GM12878 (cell line): ENCODE measurements around the gene RABL3. TPM values are rescaled to one million over a fixed set of nuclear protein-coding genes. Genes with fewer than 3 reads are reported as not detected.
"Not testable (repeated sequence)": the region's sequence is repeated elsewhere in the genome, so short reads cannot be mapped to it uniquely, and the experiment has no call there.

Experiments used
- ATAC-seq: fragments of 200-7000 bp; cut with Tn5 transposase; 3 replicates; pipeline ENCODE4 v1.9.1; 2020; ENCODE audit warnings: mild to moderate bottlenecking, moderate library complexity
- BruUV-seq: library from RNA; stranded (reverse); fragments of 400-500 nt; replicated peaks from 2 replicates; lab custom pipeline; 2021; lab: Mats Ljungman, UMichigan
- CTCF ChIA-PET: fragments of 300-600 bp; sonication (Branson Sonifier 250); formaldehyde crosslinking; extraction: SDS; loops from one replicate; lab custom pipeline; 2021; ENCODE audit warnings: inconsistent platforms; lab: Yijun Ruan, JAX
- POLR2A ChIA-PET: fragments of 350-600 bp; formaldehyde crosslinking; extraction: SDS; loops from one replicate; lab custom pipeline; 2021; ENCODE audit warnings: inconsistent platforms; lab: Charles Lee
- RAD21 ChIA-PET: fragments of 300-600 bp; sonication (Branson Sonifier 250); formaldehyde crosslinking; loops from one replicate; lab custom pipeline; 2023; ENCODE audit warnings: antibody characterized with exemption; ENCODE audit not compliant: unreplicated experiment; lab: Charles Lee
- SMC1A ChIA-PET: fragments of 300-600 bp; sonication (Branson Sonifier 250); formaldehyde crosslinking; loops from one replicate; lab custom pipeline; 2023; ENCODE audit not compliant: unreplicated experiment, uncharacterized antibody; lab: Charles Lee
- DNase-seq: peaks from one replicate; pipeline ENCODE4 v3.0.0-alpha.2; 2011; ENCODE audit warnings: low read depth, low spot score
- FAIRE-seq: peaks from 3 replicates; lab custom pipeline; 2011; peaks lifted over from hg19 to GRCh38; lab: Jason Lieb, UNC
- H2AFZ ChIP-seq: 2 replicates; pipeline ENCODE4 v1.6.0; 2011; ENCODE audit warnings: low read depth, low read length, control low read depth; ENCODE audit not compliant: control insufficient read depth
- H3K27ac ChIP-seq: 2 replicates; pipeline ENCODE4 v1.5.1; 2011; ENCODE audit warnings: control low read depth; ENCODE audit not compliant: control insufficient read depth, insufficient read depth
- H3K27me3 ChIP-seq, 2 experiments: replicated peaks in 1 of 2; 2 replicates each; pipeline versions ENCODE4 v1.6.0 to v1.6.1; 2011; ENCODE audit warnings: low read length in 1 of 2; ENCODE audit not compliant: control insufficient read depth in 2 of 2, insufficient read depth in 2 of 2
- H3K36me3 ChIP-seq, 2 experiments: 2 replicates each; pipeline ENCODE4 v1.5.1; 2011; ENCODE audit warnings: low read length in 1 of 2; ENCODE audit not compliant: control insufficient read depth in 2 of 2, insufficient read depth in 2 of 2
- H3K4me1 ChIP-seq: 2 replicates; pipeline ENCODE4 v1.6.1; 2011; ENCODE audit warnings: mild to moderate bottlenecking, low read length, moderate library complexity, mixed read lengths; ENCODE audit not compliant: control insufficient read depth, insufficient read depth
- H3K4me2 ChIP-seq: 2 replicates; pipeline ENCODE4 v1.6.0; 2011; ENCODE audit warnings: control low read depth; ENCODE audit not compliant: control insufficient read depth, insufficient read depth
- H3K4me3 ChIP-seq: fragments of 200-600 bp; sonication (generic); 2 replicates; pipeline ENCODE4 v1.5.1; 2016
- H3K79me2 ChIP-seq: 2 replicates; pipeline ENCODE4 v1.6.0; 2011; ENCODE audit warnings: low read length; ENCODE audit not compliant: control insufficient read depth, insufficient read depth
- H3K9ac ChIP-seq: 2 replicates; pipeline ENCODE4 v1.8.0; 2011; ENCODE audit warnings: low read length, control low read depth, mixed read lengths; ENCODE audit not compliant: control insufficient read depth, insufficient read depth
- H3K9me3 ChIP-seq: replicated peaks from 3 replicates; pipeline ENCODE4 v1.5.1; 2011; ENCODE audit warnings: mild to moderate bottlenecking, low read length; ENCODE audit not compliant: control insufficient read depth, insufficient read depth
- H4K20me1 ChIP-seq: 2 replicates; pipeline ENCODE4 v1.6.0; 2011; ENCODE audit not compliant: control insufficient read depth, insufficient read depth
- BCL11A ChIP-seq: IDR thresholded peaks from 2 replicates; pipeline ENCODE4 v1.6.1; 2011; ENCODE audit warnings: low read depth, low read length
- CHD2 ChIP-seq: IDR thresholded peaks from 2 replicates; pipeline ENCODE4 v1.6.1; 2011; ENCODE audit warnings: low read depth, low read length, improper control_type of control experiment, borderline replicate concordance
- FOXK2 ChIP-seq: fragments of 450-650 bp; IDR thresholded peaks from 2 replicates; pipeline ENCODE4 v1.6.1; 2017; ENCODE audit warnings: mild to moderate bottlenecking, moderate library complexity
- MTA3 ChIP-seq: IDR thresholded peaks from 2 replicates; pipeline ENCODE4 v1.6.1; 2012; ENCODE audit warnings: low read length, inconsistent platforms, borderline replicate concordance
- NFIC ChIP-seq: IDR thresholded peaks from 2 replicates; pipeline ENCODE4 v1.6.1; 2012; ENCODE audit warnings: low read depth, mild to moderate bottlenecking, inconsistent platforms, low read length, moderate library complexity
- PKNOX1 ChIP-seq: fragments of 450-650 bp; IDR thresholded peaks from 2 replicates; pipeline ENCODE4 v1.6.1; 2016; ENCODE audit warnings: mild to moderate bottlenecking
- SREBF2 ChIP-seq: IDR thresholded peaks from 2 replicates; pipeline ENCODE4 v1.6.1; 2012; ENCODE audit warnings: mild to moderate bottlenecking, low read length
- TCF12 ChIP-seq: IDR thresholded peaks from 2 replicates; pipeline ENCODE4 v1.6.1; 2011; ENCODE audit warnings: low read depth, mild to moderate bottlenecking, low read length
- ZBED1 ChIP-seq: IDR thresholded peaks from 2 replicates; pipeline ENCODE4 v1.6.1; 2016; ENCODE audit warnings: borderline replicate concordance
- ZBTB40 ChIP-seq: fragments of 450-650 bp; IDR thresholded peaks from 2 replicates; pipeline ENCODE4 v1.6.1; 2016; ENCODE audit warnings: mild to moderate bottlenecking, moderate library complexity, borderline replicate concordance
- ZNF207 ChIP-seq: fragments of 450-650 bp; IDR thresholded peaks from 2 replicates; pipeline ENCODE4 v1.6.1; 2014; ENCODE audit warnings: antibody characterized with exemption, mild to moderate bottlenecking, borderline replicate concordance
- WGBS: methylation state at CpG from one replicate; pipeline ENCODE4 v1.1.6; 2016; ENCODE audit warnings: low lambda C conversion rate; ENCODE audit not compliant: insufficient replicate concordance, insufficient coverage; ENCODE audit errors: missing lambda C conversion rate; 5-methylcytosine and 5-hydroxymethylcytosine counted together
- in situ Hi-C: fragments of 300-500 bp; cut with MboI; formaldehyde crosslinking; loops from 9 replicates; pipeline ENCODE4 v1.14.3; 2018; ENCODE audit warnings: mixed read lengths
- intact Hi-C: fragments of 100-400 bp; cut with micrococcal nuclease; formaldehyde crosslinking; loops from one replicate; pipeline ENCODE4 v1.14.2; 2022; ENCODE audit not compliant: unreplicated experiment
- polyA plus RNA-seq, 11 experiments: library from polyadenylated mRNA; depleted of rRNA in 4 of 11; unstranded in 6 of 11; stranded (reverse) in 5 of 11; fragments of >200 nt; fragmentation: Nextera tagmentation in 4 of 11; fragmentation: Illumina TruSeq in 1 of 11; extraction: Ambion mirVana in 4 of 11; extraction: Trizol in 1 of 11; gene quantifications; 1 replicate in 1 of 11; 2 replicates in 10 of 11; pipeline versions ENCODE4 v1.2.1 to v1.2.3, GENCODE V29; 2011 to 2016; ENCODE audit warnings: inconsistent platforms in 2 of 11, missing spikeins in 2 of 11, low read depth in 1 of 11
- total RNA-seq, 4 experiments: library from RNA; depleted of rRNA in 3 of 4; stranded (reverse); fragments of >200 nt in 3 of 4; fragmentation: Illumina TruSeq in 1 of 4; extraction: Trizol in 1 of 4; gene quantifications; 2 replicates each; pipeline versions ENCODE4 v1.2.1 to v1.2.3, GENCODE V29; 2013 to 2021

The RABL3 gene
- total and polyA plus RNA-seq, 10 of the 15 experiments (the other 5 are each of a cell fraction or from before 2014, with no cell fraction given) = 10.5 to 38.0 (median 25.2) TPM

GRCh38 chr3:120719167-120719834 lies 23.0 kb downstream of the RABL3 start:
- H3K4me3 ChIP-seq, H3K4me1 ChIP-seq, H3K9me3 ChIP-seq, H2AFZ ChIP-seq: not testable (repeated sequence)
- ATAC-seq = 0 out of 3 replicates have a peak, but pooled peaks have one; percentile 40
- TF ChIP-seq FOXK2 = peak; percentile 22; the same call in 1 of the 2 replicates
- TF ChIP-seq, all 136 proteins: peak for 1; not testable (repeated sequence) for 135
- DNase-seq, H4K20me1 ChIP-seq, H3K27ac ChIP-seq, H3K27me3 ChIP-seq, H3K9ac ChIP-seq, POLR2A ChIA-PET, H3K4me2 ChIP-seq, H3K36me3 ChIP-seq, H3K79me2 ChIP-seq, FAIRE-seq, BruUV-seq, in situ Hi-C loops, intact Hi-C loops: not testable (repeated sequence)
- WGBS = 92% methylated on average over 20 of the region's 20 CpGs
- ChIA-PET RAD21 (interaction anchor here (2.1 kb wide), 1 partner anchor 21 kb away, joined by 5 read pairs; no protein-coding TSS in a partner anchor), SMC1A (interaction anchor here (0.6 to 2.9 kb wide), 7 partner anchors 10 to 781 kb away, joined by 3 to 9 read pairs (median 4); partner anchors contain the start of gene NDUFB4), CTCF (interaction anchor here (0.8 to 2.0 kb wide), 2 partner anchors 22 to 26 kb away, joined by 3 to 5 read pairs; no protein-coding TSS in a partner anchor)

GRCh38 chr3:120713262-120713661 lies 29.1 kb downstream of the RABL3 start:
- Histone ChIP-seq H3K36me3 (no peaks in the 10 kb centered on the region; a peak in 2 of 4 replicates), H3K4me1 (no peaks in the 10 kb centered on the region), H3K27me3 (no peaks in the 10 kb centered on the region), H3K27ac (no peak overlapping the region), H3K4me2 (no peak overlapping the region), H3K4me3 (no peak overlapping the region), H3K9ac (no peak overlapping the region), H3K9me3 (no peaks in the 10 kb centered on the region), H4K20me1 (no peaks in the 10 kb centered on the region), H3K79me2 (no peaks in the 10 kb centered on the region), H2AFZ (no peak overlapping the region)
- TF ChIP-seq SREBF2 (no peak), ZBTB40 (no peak), MTA3 (no peak), BCL11A (no peak), PKNOX1 (no peak), CHD2 (no peak), ZBED1 (no peak), ZNF207 (no peak), TCF12 (no peak), NFIC (no peak)
- no peak for DNase-seq
- ChIA-PET RAD21 (no interaction called here), POLR2A (interaction anchor here (0.6 kb wide), 1 partner anchor 359 kb away, joined by 4 read pairs; no protein-coding TSS in a partner anchor), SMC1A (no interaction called here), CTCF (interaction anchor here (0.9 kb wide), 1 partner anchor 35 kb away, joined by 3 read pairs; no protein-coding TSS in a partner anchor)
- no peak for ATAC-seq
- intact Hi-C loops (no loop called here), in situ Hi-C loops (no loop called here)
- no peak for FAIRE-seq
- BruUV-seq = no TSS peak
